Endometrial microvascular endothelial cells (primary cell): ENCODE results near the gene HGFAC. TPM values are rescaled to one million over a fixed set of nuclear protein-coding genes. Genes with fewer than 3 reads are reported as not detected.
"Not testable (repeated sequence)": the region's sequence is repeated elsewhere in the genome, so short reads cannot be mapped to it uniquely, and the experiment has no call there.

Experiments used
- in situ Hi-C: cut with HindIII; loops from 2 replicates; pipeline ENCODE4 v1.10.0; 2017; ENCODE audit warnings: low sequenced_read_pairs, low pct_unique_long_range_greater_than_20kb; ENCODE audit errors: inconsistent ontology term
- total RNA-seq: library from RNA; depleted of rRNA; stranded (reverse); fragments of >200 nt; gene quantifications from one replicate; pipeline ENCODE4 v1.2.3, GENCODE V29; 2015; ENCODE audit errors: inconsistent ontology term

Gene HGFAC
- total RNA-seq, 1 donor from 2014 or later: not detected

- in situ Hi-C loops: no loop called here
These were observed 32.1 kb upstream of the HGFAC start for GRCh38 chr4:3409571-3410091.

DNA sequence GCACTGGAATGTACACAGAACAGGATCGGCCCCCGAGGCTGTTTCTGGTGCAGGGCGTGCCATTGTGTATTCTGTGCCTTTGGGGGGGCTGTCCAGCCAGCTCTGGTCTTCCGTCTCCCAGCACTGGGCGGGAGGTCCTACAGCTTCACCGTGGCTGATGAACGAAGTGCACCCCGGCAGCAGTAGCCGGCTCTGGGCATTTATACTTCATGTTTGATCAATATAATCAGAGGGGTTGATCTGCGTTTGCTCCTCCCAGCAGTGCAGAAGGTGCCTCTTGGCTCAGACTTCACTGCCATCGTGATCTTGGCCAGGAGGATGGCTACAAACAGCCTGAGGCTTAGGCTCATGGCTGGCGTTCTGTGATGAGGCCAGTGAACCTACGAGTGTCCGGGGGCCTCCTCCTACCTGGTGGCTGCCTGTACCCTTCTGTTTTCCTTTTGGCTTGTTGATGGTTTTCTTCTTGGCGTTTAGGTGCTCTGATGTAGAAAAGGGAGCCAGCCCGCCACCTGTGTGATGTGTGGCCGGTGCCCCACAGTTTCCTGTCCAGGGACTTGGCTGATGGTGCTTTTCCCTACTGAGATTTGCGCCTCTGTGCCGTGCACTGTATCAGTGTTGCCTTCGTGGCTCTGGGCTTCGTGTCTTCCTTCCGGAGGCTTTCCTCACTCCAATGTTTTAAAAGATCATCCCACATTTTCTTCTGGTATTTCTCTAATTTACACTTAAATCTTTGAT is 31.2 kb upstream of the HGFAC start:
- in situ Hi-C loops: no loop called here

DNA sequence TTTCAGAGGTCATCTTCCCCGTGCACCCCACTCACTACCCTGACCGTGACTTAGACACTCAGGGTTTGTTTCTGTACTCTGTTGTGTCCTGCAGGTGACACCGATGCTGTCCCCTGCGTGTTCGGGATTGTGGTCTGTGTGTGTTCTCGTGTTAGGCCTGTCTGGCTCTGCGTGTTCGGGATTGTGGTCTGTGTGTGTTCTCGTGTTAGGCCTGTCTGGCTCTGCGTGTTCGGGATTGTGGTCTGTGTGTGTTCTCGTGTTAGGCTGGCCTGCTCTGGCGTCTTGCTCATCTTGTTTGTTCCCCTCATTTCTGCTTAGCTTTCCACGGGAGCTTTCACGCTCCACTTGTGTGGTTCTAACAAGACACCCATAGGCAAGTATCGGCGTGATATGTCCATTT is 30.6 kb upstream of the HGFAC start:
- in situ Hi-C loops: not testable (repeated sequence)

- in situ Hi-C loops: no loop called here
These were observed 30.1 kb upstream of the HGFAC start for GRCh38 chr4:3411676-3412075.

GRCh38 chr4:3412257-3413020 is 29.3 kb upstream of the HGFAC start:
- in situ Hi-C loops: no loop called here

DNA sequence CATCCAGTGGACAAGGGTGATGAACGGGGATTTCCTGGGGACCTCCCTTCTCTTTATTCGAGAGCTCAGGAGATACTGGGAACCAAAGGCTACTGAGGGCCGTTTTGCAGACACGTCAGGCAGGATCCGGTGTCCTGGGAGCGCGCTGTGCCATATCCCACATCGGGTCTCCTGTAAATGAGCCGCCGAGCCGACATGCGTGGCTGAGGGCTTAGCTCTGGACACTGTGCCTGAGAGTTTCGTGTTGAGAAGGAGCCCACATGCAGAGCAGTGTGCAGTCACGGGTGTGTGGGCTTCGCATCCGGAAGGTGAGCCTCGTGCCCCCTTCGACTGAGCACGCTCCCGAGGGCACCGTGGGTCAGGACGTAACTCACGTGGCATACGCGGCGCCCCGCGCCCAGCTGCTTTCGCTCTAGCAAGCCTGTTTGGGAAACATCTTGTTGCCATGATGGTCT is 28.5 kb upstream of the HGFAC start:
- in situ Hi-C loops: no loop called here

GRCh38 chr4:3413675-3414420 is 27.9 kb upstream of the HGFAC start:
- in situ Hi-C loops: no loop called here

GRCh38 chr4:3414421-3415279 is 27.1 kb upstream of the HGFAC start:
- in situ Hi-C loops: no loop called here

GRCh38 chr4:3415471-3416141 is 26.2 kb upstream of the HGFAC start:
- in situ Hi-C loops: no loop called here

DNA sequence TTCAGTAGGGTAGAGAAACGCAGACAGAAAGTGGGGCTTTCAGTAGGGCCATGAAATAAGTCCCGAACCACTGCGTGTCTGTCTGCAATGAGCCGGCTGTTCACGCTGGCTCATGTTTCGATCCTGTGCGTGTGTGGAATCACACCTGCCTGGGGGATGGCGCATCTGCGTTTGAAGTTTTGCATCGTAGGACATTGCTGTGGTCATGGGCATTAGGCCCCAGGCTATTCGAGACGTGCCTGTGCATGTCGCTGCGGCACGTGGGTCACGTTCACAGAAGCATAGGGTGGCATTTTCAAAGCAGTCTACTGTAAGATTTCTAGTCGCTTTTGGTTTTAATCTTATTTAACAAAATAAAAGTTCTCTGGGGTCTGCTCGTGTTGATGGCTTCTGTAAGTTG is 25.5 kb upstream of the HGFAC start:
- in situ Hi-C loops: no loop called here

DNA sequence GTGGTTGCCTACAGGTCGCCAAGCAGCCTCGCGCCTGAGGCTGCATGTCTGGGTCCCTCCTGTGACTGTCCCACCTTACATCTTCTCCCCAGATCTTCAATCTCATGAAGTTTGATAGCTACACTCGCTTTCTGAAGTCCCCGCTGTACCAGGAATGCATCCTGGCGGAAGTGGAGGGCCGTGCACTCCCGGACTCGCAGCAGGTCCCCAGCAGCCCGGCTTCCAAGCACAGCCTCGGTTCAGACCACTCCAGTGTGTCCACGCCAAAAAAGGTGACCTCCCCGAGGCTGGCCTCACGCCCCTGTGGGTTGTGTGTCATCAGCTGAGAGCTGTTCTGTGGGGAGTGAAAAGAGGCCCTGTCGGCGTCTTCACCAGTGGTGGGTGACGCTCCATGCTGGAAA is 24.9 kb upstream of the HGFAC start:
- in situ Hi-C loops: no loop called here

DNA sequence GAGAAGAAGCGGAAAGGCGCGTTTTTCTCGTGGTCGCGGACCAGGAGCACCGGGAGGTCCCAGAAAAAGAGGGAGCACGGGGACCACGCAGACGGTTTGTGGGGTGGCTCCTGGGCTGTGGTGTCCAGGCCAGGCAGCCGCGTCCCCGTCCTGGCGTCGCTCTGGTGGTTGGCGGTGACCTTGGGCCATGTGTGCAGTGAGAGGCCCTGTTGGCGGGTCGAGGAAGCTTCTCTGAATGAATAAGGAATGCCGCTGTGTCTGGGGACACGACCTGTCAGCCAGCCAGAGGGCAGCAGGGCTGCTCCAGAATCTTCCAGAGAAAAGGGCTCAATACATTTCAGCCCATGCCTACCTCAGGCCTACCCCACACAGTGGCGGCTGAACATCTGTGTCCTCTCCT is 24.3 kb upstream of the HGFAC start:
- in situ Hi-C loops: no loop called here

DNA sequence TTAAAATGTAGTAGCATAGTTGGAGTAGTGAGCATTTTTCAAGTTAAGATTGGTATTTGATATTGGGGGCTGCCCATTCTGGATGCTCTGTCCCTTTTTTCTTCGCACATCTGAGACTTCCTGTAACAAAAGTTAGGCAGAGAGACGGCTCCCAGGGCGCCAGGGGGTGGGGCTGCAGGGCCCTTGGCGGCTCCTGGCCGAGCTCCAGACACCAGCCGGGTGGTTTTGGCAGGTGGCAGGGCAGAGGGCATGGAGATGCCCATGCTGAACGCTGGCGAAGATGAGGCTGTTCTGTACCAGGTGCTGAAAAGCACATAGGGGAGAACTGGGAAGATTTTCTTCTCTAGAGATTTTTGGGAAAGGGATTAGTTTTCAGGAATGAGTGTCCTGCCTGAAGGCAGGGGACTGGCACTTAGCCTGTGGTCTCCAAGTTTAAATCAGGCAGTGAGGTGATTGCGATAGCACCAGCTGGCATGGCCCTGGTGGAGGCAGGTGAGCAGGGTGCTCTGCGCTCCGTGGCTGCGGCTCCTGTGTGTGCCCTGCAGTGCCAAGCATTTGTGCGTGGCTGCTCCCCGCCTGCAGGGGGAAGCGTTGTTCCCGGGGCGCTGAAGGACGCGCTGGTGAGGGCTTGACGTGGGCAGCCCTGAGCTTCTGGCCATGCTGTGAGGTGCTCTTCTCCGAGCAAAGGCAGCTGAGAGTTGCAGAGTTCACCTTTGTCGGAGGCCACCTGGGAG is 23.6 kb upstream of the HGFAC start:
- in situ Hi-C loops: no loop called here

DNA sequence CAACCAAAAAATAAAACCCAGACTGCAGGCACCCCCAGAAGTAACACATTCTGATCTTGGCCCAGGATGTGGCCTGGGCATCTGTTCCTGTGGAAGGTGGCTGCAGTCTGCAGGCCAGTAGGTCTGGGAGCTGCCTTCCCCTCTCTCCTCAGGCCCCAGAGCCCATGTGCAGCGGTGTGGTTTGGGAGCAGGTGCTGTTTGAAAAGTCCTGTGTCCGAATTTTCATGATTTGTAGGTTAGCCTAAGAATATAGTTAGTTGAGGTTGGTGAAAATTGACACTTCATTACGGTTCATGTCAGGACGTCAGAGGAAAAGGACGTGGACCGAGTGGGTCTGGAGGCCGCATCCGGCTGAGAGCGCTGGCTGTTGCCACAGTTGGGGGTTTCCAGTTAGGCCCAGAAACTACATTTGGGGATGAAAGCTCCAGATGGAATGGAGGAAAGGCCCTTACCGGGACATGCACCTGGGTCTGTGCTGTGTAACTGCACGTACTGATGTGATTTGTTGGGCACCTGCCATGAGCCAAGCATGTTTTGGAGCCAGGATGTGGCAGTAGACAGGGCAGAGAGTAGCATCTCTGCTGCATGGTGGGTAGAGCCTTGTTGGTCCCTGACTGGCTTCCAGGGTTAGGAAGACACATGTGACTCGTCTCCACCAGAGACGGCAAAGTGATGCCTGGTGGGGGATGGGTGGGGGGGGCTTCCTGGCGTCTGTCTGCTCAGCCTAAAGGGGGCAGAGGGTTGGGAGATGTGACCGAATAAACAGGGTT is 21.7 kb upstream of the HGFAC start:
- in situ Hi-C loops: no loop called here

- in situ Hi-C loops: no loop called here
These were observed 21.2 kb upstream of the HGFAC start for GRCh38 chr4:3420606-3420955.

DNA sequence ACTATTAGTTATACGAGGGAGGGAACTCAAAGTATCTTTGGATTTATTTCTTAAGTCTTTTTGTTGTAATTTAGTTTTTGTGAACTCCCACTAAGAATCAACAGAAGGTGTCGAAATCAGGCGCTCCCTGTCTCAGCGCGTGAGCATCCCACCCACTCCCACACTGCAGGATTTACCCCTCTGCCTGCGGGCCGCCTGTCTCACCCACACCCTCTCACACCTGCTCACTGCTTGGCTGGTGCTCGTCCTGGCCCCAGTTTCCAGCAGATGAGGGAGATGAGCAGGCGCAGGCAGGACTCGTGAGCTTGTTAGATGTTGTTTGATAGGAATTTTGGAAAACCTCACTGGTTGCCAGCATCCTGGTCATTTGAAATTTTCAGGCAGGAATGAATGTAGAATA is 20.8 kb upstream of the HGFAC start:
- in situ Hi-C loops: no loop called here

GRCh38 chr4:3421470-3421869 is 20.3 kb upstream of the HGFAC start:
- in situ Hi-C loops: no loop called here
